Measurements from ENCODE around the gene NME3. TPM values are rescaled to one million over a fixed set of nuclear protein-coding genes. Genes with fewer than 3 reads are reported as not detected.

Gene NME3
- total RNA-seq, 1 donor from 2014 or later = 33.6 TPM

DNA sequence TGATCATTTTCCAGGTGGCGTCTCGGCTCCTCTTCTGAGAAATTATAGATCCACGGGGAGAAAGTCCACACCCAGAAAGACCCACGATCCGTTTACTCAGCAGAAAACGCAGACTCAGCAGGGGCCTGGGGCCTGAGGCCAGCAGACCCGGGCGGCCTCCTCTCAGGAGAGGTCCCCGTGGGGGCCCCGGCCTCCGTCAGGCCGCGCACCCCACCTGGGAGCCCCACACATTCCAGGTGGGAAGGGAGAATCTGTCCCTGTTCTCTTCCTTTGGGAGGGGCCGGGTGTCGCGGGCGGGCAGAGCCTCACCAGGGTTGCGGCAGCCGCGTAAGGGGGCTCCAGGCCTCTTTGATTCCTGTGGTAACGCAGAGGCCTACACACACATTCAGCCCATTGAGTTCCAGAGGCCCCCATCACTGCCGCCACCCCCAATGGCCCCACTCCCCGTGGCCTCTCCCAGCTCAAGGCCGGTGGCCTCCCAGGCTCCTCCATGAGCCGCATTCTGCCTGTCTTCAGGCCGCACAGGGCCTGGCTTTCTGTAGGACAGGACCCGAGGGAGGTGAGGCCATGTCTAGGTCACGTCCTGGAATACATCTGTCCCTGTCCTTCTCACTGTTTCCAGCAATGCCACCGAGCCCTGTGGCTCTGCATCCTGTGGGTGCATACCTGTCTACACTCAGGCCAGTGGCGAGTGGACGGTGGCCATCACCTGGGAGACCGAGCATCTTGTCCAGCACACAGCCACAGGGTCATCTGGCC is 23.7 kb upstream of the NME3 start:
- no peak for DNase-seq
- no peak for ATAC-seq (ENCODE audit: poor library complexity)
- intact Hi-C loops (cut with DNase I) = no loop called here

DNA sequence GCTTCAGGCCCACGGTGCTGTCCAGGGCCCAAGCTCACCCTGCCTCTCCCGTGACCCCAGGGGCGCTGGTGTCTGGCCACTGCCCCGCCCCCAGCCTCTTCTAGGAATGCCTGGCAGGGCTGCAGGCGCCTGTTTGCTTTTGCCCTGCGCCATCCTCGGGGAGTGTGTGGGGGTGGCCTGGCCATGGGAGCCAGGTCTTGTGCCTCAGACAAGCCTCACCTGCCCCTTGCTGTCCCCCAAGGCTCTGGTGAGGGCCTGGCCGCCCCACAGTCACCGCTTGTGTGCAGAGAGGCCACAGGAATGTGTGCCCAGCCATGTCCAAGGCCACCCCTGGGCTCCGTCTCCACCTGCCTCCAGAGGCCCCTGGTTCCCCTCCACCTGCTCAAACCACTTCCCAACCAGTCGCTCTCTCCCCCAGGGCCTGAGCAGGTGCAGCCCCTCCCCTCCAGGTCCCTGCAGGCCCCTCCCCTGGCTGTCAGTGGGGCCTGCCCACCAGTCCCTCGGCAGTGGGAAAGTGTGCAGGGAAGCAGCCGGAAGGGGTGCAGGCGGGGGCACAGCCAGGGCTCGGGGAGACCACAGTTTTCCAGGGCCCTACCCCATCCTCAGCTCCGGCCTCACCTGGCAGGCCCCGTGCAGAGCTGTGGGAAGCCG is 23.0 kb upstream of the NME3 start:
- ATAC-seq (ENCODE audit: poor library complexity) (no peak), DNase-seq (no peak)
- intact Hi-C loops (cut with DNase I) = no loop called here

DNA sequence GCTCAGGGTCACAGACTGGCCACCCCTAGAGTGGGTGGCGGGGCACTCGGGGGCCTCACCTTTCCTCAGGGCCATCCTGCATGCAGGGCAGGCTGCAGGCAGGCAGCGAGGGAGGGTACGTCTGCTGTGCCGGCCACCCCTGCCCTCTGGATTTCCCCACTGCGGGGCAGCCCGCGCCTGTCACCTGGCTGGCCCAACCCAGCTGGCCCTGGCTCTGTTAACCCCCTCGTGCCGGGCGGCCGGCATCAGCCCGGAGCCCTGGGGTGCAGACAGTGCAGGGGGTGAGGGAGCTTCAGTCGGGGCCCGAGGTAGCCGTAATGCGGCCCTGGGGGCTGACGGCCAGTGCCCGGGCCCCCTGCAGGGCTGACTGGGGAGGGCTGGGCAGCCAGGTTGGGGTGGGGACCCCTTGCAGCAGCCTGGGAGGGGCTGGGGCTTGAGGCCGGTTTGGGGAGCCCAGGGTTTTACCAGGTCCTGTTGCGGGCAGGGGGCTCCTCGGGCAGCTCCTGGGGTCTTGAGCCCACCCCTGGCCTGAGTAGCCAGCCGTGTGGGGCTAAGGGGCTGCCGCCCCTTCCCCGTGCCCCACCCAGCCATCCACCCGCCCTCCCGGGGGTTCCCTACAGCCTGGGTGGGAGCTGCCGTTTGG is 22.4 kb upstream of the NME3 start, which contains the start of gene IGFALS:
TSS of gene IGFALS (minus strand) at position 128 of the 643 bp plus-strand sequence. CDS start at position 75, 53 bp downstream.
- DNase-seq (no peak), ATAC-seq (ENCODE audit: poor library complexity) (no peak)
- intact Hi-C loops (cut with DNase I) = no loop called here

- no peak for ATAC-seq (ENCODE audit: poor library complexity)
- DNase-seq = no peak
- intact Hi-C loops (cut with DNase I) = no loop called here
Observed at GRCh38 chr16:1792836-1793577, 21.7 kb upstream of the NME3 start.

GRCh38 chr16:1791943-1792812 is 20.8 kb upstream of the NME3 start:
- no peak for DNase-seq
- no peak for ATAC-seq (ENCODE audit: poor library complexity)
- intact Hi-C loops (cut with DNase I) = no loop called here

GRCh38 chr16:1791256-1791942 is 20.1 kb upstream of the NME3 start:
- intact Hi-C loops (cut with DNase I) = no loop called here
- no peak for DNase-seq
- no peak for ATAC-seq (ENCODE audit: poor library complexity)

- DNase-seq = no peak
- intact Hi-C loops (cut with DNase I) = no loop called here
Observed at GRCh38 chr16:1790611-1791255, 19.4 kb upstream of the NME3 start.

DNA sequence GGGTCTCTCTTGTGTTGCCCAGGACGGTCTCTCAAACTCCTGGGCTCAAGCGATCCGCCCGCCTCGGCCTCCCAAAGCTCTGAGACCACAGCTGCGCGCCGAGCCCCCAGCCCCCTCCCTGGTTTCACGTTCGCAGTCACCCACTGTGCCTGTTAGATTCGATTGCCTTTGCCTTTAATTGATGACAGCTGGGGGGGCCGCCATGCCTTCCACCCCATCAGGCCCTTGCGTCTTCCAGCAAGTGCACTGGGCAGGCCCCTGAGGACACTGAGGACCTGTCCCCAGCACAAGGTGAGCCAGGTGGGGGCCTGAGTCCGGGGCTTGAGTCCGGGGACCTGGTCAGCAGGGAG is 18.9 kb upstream of the NME3 start:
- intact Hi-C loops (cut with DNase I) = no loop called here
- ATAC-seq (ENCODE audit: poor library complexity) (no peak), DNase-seq (peak; percentile 39)

More at GRCh38 chr16:1790611-1791255, 19.4 kb upstream of the NME3 start:
- no peak for ATAC-seq (ENCODE audit: poor library complexity)

DNA sequence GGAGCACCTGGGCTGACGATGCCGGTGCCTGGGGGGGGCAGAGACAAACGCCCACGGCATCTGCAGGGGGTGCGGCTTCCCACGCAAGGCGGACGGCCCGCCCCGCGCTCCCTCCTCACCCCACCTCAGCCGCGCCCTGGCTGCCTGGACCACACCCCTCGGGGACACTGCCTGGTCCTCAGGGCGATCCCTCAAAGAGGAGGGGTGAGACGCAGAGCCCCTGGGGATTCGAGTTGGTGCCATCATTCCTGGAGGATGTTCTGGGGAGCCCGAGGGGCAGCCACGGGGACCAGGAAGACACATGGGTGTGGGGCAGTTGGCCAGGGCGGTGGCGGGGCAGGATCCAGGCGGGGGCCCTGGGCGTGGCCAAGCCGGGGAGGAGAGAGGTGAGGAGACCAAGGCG is 18.3 kb upstream of the NME3 start:
- DNase-seq (no peak), ATAC-seq (ENCODE audit: poor library complexity) (no peak)
- intact Hi-C loops (cut with DNase I) = no loop called here

GRCh38 chr16:1788708-1789100 is 17.4 kb upstream of the NME3 start:
- intact Hi-C loops (cut with DNase I) = no loop called here
- DNase-seq = no peak
- ATAC-seq (ENCODE audit: poor library complexity) = no peak

GRCh38 chr16:1788095-1788707 is 16.9 kb upstream of the NME3 start:
- no peak for DNase-seq
- ATAC-seq (ENCODE audit: poor library complexity) = no peak
- intact Hi-C loops (cut with DNase I) = no loop called here

- ATAC-seq (ENCODE audit: poor library complexity) (no peak), DNase-seq (peak; percentile 34)
- intact Hi-C loops (cut with DNase I) = no loop called here
Observed at GRCh38 chr16:1787322-1788094, 16.2 kb upstream of the NME3 start.

DNA sequence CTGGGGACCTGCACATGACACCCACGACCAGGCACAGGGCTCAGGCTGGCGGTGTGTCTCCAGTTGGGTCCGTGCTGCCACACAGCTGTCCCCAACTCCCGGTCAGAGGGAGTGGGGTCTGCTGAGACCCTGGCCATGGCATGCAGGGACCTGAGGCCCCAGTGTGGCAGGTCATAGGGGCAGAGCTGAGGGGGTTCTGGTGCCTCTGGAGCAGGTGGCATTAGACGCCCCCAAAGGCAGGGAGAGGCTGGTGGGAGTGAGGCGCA is 15.6 kb upstream of the NME3 start:
- DNase-seq (no peak), ATAC-seq (ENCODE audit: poor library complexity) (no peak)
- intact Hi-C loops (cut with DNase I) = no loop called here

DNA sequence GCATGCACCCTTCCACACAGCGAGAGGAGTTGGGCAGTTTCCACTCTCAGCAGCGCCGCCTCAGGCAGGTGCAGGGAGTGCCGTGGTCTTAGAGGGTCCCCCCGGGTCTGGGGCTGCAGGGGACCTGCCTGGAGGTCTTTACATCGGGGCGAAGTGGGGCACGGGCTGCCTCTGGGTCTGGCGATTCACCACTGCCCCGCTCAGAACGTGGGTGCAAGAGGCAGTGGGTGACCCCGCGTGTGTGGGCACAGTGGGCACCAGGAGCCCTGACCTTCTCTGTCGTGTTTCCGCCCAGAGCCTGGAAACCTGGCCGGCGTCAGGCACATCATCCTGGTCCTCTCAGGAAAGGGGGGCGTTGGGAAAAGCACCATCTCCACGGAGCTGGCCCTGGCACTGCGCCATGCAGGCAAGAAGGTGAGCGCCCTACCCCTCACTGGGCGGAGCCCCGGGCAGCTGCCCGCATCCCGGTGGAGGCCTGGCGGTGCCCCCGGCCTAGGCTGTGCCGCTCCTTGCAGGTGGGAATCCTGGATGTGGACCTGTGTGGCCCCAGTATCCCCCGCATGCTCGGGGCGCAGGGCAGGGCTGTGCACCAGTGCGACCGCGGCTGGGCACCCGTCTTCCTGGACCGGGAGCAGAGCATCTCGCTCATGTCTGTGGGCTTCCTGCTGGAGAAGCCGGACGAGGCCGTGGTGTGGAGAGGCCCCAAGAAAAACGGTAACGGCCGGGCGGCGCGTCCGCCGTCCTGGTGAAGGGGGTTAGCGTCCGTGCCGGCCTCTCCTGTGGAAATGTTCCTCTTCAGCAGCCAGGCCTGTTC is 15.1 kb upstream of the NME3 start:
- ATAC-seq (ENCODE audit: poor library complexity) = no peak
- intact Hi-C loops (cut with DNase I) = no loop called here
- DNase-seq = peak; percentile 42

DNA sequence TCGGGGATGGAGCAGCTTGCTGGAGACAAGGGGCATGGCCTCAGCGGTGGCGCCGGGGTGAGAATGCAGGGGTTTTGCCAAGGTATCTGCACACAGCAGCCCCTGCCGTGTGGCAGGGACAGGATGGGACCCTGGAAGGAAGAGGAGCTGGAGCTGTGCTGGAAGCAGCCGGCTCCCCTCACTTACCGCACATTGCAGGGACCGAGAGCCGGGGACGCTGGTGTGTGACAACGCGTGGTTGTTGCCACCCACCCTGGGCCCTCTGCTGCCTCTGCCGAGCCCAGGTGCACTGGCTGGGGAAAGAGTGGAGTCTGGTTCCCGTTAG is 14.5 kb upstream of the NME3 start:
- DNase-seq (no peak), ATAC-seq (ENCODE audit: poor library complexity) (no peak)
- intact Hi-C loops (cut with DNase I) = no loop called here

Measured in Right ventricle myocardium superior (tissue), 1 donor.